Parathyroid adenoma (tissue), 2 donors: ENCODE results near the gene KCNQ1.
"Not testable (repeated sequence)": the region's sequence is repeated elsewhere in the genome, so short reads cannot be mapped to it uniquely, and the experiment has no call there.

ENCODE experiments used
- H2AFZ ChIP-seq: fragments of 300-600 bp; sonication (generic); one replicate; pipeline ENCODE4 v1.7.0; 2017; ENCODE audit warnings: antibody characterized with exemption, mild to moderate bottlenecking
- H3K27ac ChIP-seq: fragments of 300-600 bp; sonication (generic); one replicate; pipeline ENCODE4 v1.7.0; 2017
- H3K27me3 ChIP-seq: fragments of 300-600 bp; sonication (generic); one replicate; pipeline ENCODE4 v1.7.0; 2017; ENCODE audit warnings: low read length; ENCODE audit not compliant: control insufficient read depth, insufficient read depth
- H3K36me3 ChIP-seq: fragments of 300-600 bp; sonication (generic); one replicate; pipeline ENCODE4 v1.7.0; 2017; ENCODE audit warnings: low read length; ENCODE audit not compliant: control insufficient read depth, insufficient read depth
- H3K4me1 ChIP-seq: fragments of 300-600 bp; sonication (generic); one replicate; pipeline ENCODE4 v1.7.0; 2017; ENCODE audit warnings: control low read depth
- H3K4me2 ChIP-seq: fragments of 300-600 bp; sonication (generic); one replicate; pipeline ENCODE4 v1.7.0; 2017; ENCODE audit warnings: low read length
- H3K4me3 ChIP-seq: fragments of 300-600 bp; sonication (generic); one replicate; pipeline ENCODE4 v1.7.0; 2017; ENCODE audit warnings: low read depth, low read length
- H3K79me2 ChIP-seq: fragments of 300-600 bp; sonication (generic); one replicate; pipeline ENCODE4 v1.7.0; 2017; ENCODE audit warnings: control low read depth
- H3K9ac ChIP-seq: fragments of 300-600 bp; sonication (generic); one replicate; pipeline ENCODE4 v1.7.0; 2017; ENCODE audit warnings: mild to moderate bottlenecking
- H3K9me3 ChIP-seq: fragments of 300-600 bp; sonication (generic); one replicate; pipeline ENCODE4 v1.7.0; 2017; ENCODE audit warnings: low read length; ENCODE audit not compliant: control insufficient read depth
- CTCF ChIP-seq: fragments of 300-600 bp; sonication (generic); IDR thresholded peaks from one replicate; pipeline ENCODE4 v1.7.0; 2017; ENCODE audit warnings: antibody characterized with exemption, mild to moderate bottlenecking
- donor health status: primary hyperparathyroidism.

KCNQ1 gene

GRCh38 chr11:2625183-2625582 is 180.4 kb downstream of the KCNQ1 start:
- no peak overlapping the region for H3K27ac ChIP-seq
- no peak overlapping the region for H3K4me3 ChIP-seq
- H3K4me2 ChIP-seq = no peak overlapping the region
- H3K79me2 ChIP-seq = no peaks in the 10 kb centered on the region
- no peak overlapping the region for H2AFZ ChIP-seq
- no peak for TF ChIP-seq CTCF
- H3K9me3 ChIP-seq = no peaks in the 10 kb centered on the region
- H3K36me3 ChIP-seq = no peaks in the 10 kb centered on the region
- no peak overlapping the region for H3K9ac ChIP-seq
- no peaks in the 10 kb centered on the region for H3K4me1 ChIP-seq
- no peaks in the 10 kb centered on the region for H3K27me3 ChIP-seq

GRCh38 chr11:2630679-2631078 is 185.9 kb downstream of the KCNQ1 start:
- no peak overlapping the region for H3K9ac ChIP-seq
- H3K27me3 ChIP-seq = no peaks in the 10 kb centered on the region
- no peak overlapping the region for H3K27ac ChIP-seq
- H3K4me1 ChIP-seq = no peaks in the 10 kb centered on the region
- H3K4me2 ChIP-seq = no peak overlapping the region
- no peaks in the 10 kb centered on the region for H3K9me3 ChIP-seq
- no peaks in the 10 kb centered on the region for H3K36me3 ChIP-seq
- H2AFZ ChIP-seq = no peak overlapping the region
- H3K4me3 ChIP-seq = no peak overlapping the region
- no peak for TF ChIP-seq CTCF
- H3K79me2 ChIP-seq = no peaks in the 10 kb centered on the region

- Histone ChIP-seq H3K4me2 (no peak overlapping the region), H3K9me3 (no peaks in the 10 kb centered on the region), H3K27ac (no peak overlapping the region), H3K9ac (no peak overlapping the region), H3K4me1 (no peaks in the 10 kb centered on the region), H3K79me2 (no peaks in the 10 kb centered on the region), H2AFZ (no peak overlapping the region), H3K36me3 (no peaks in the 10 kb centered on the region), H3K4me3 (no peak overlapping the region), H3K27me3 (no peaks in the 10 kb centered on the region)
- TF ChIP-seq CTCF = no peak
These were observed 186.4 kb downstream of the KCNQ1 start for GRCh38 chr11:2631161-2631560.

- not testable (repeated sequence) for H3K9me3 ChIP-seq, H3K4me3 ChIP-seq, H3K4me2 ChIP-seq, H3K79me2 ChIP-seq, H2AFZ ChIP-seq, H3K4me1 ChIP-seq, H3K36me3 ChIP-seq, H3K9ac ChIP-seq, H3K27me3 ChIP-seq, H3K27ac ChIP-seq
These were observed 195.0 kb downstream of the KCNQ1 start for GRCh38 chr11:2639763-2640162.

GRCh38 chr11:2641623-2642022 is 196.8 kb downstream of the KCNQ1 start:
- no peak overlapping the region for H3K4me2 ChIP-seq
- no peaks in the 10 kb centered on the region for H3K36me3 ChIP-seq
- H3K27me3 ChIP-seq = no peaks in the 10 kb centered on the region
- H3K9ac ChIP-seq = no peak overlapping the region
- no peak for TF ChIP-seq CTCF
- no peak overlapping the region for H3K27ac ChIP-seq
- no peak overlapping the region for H2AFZ ChIP-seq
- H3K9me3 ChIP-seq = peaks cover 3% of the 10 kb centered on the region
- H3K4me3 ChIP-seq = no peak overlapping the region
- no peaks in the 10 kb centered on the region for H3K4me1 ChIP-seq
- no peaks in the 10 kb centered on the region for H3K79me2 ChIP-seq
